ENCODE measurements around the gene TMTC2.

DNA sequence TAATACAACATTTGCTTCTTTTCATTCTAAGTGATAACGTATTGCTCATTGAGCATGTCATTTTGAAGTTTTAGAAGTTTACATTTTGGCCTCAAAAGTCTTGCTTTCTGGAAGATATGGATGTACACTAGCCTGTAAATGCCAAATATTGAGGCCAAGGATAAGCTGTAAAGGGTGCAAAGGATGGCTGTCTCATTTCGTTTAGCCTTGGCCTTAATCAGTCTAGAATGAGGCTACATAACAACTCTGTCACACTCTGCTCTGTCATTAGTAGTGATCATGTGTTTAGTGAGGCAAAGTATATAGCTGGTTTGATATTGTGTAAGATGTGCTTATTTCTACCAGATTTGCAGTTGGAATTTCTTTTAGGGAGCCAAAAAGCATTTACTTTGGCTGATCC is 344.5 kb downstream of the TMTC2 start:
- TF ChIP-seq, protein P1, sequence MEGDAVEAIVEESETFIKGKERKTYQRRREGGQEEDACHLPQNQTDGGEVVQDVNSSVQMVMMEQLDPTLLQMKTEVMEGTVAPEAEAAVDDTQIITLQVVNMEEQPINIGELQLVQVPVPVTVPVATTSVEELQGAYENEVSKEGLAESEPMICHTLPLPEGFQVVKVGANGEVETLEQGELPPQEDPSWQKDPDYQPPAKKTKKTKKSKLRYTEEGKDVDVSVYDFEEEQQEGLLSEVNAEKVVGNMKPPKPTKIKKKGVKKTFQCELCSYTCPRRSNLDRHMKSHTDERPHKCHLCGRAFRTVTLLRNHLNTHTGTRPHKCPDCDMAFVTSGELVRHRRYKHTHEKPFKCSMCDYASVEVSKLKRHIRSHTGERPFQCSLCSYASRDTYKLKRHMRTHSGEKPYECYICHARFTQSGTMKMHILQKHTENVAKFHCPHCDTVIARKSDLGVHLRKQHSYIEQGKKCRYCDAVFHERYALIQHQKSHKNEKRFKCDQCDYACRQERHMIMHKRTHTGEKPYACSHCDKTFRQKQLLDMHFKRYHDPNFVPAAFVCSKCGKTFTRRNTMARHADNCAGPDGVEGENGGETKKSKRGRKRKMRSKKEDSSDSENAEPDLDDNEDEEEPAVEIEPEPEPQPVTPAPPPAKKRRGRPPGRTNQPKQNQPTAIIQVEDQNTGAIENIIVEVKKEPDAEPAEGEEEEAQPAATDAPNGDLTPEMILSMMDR (IDR thresholded peaks at IDR 0.05) = no peak
- no peak for TF ChIP-seq POLR2A (IDR thresholded peaks at IDR 0.05)

Measured in testis (tissue), 2 donors.